Neural crest cell (in vitro differentiated cells): Measurements from ENCODE around the gene SP140. TPM values are rescaled to one million over a fixed set of nuclear protein-coding genes. Genes with fewer than 3 reads are reported as not detected.

Experiments
- DNase-seq: peaks from one replicate; pipeline ENCODE4 v3.0.0; 2021; ENCODE audit warnings: low read depth, mixed read lengths, low spot score
- H3K27ac Mint-ChIP-seq: one replicate; pipeline ENCODE4 v1.8.0; 2021; ENCODE audit warnings: mild to moderate bottlenecking, mixed read lengths; ENCODE audit not compliant: unreplicated experiment
- H3K27me3 Mint-ChIP-seq: 2 replicates; pipeline ENCODE4 v1.8.0; 2021; ENCODE audit warnings: low read depth, mild to moderate bottlenecking, mixed read lengths
- H3K36me3 Mint-ChIP-seq: 2 replicates; pipeline ENCODE4 v1.8.0; 2021; ENCODE audit warnings: low read depth, mild to moderate bottlenecking, mixed read lengths
- H3K4me1 Mint-ChIP-seq: 2 replicates; pipeline ENCODE4 v1.8.0; 2021; ENCODE audit warnings: mixed read lengths
- H3K4me3 Mint-ChIP-seq: one replicate; pipeline ENCODE4 v1.8.0; 2021; ENCODE audit warnings: mild to moderate bottlenecking, mixed read lengths
- H3K9me3 Mint-ChIP-seq: 2 replicates; pipeline ENCODE4 v1.8.0; 2021; ENCODE audit warnings: mixed read lengths
- total RNA-seq: library from RNA; stranded (reverse); gene quantifications from 2 replicates; pipeline ENCODE4 v1.2.1, GENCODE V29; 2021
- TF ChIP-seq, protein P1 (sequence below): fragments of 200-600 bp; sonication (generic); conservative IDR thresholded peaks from 2 replicates; pipeline ENCODE4 v1.5.0; 2021; ENCODE audit warnings: antibody characterized with exemption, mild to moderate bottlenecking

The SP140 gene
- total RNA-seq, 1 donor from 2014 or later: not detected

GRCh38 chr2:230234845-230235244 lies 9.3 kb downstream of the SP140 start:
- TF ChIP-seq, protein P1, sequence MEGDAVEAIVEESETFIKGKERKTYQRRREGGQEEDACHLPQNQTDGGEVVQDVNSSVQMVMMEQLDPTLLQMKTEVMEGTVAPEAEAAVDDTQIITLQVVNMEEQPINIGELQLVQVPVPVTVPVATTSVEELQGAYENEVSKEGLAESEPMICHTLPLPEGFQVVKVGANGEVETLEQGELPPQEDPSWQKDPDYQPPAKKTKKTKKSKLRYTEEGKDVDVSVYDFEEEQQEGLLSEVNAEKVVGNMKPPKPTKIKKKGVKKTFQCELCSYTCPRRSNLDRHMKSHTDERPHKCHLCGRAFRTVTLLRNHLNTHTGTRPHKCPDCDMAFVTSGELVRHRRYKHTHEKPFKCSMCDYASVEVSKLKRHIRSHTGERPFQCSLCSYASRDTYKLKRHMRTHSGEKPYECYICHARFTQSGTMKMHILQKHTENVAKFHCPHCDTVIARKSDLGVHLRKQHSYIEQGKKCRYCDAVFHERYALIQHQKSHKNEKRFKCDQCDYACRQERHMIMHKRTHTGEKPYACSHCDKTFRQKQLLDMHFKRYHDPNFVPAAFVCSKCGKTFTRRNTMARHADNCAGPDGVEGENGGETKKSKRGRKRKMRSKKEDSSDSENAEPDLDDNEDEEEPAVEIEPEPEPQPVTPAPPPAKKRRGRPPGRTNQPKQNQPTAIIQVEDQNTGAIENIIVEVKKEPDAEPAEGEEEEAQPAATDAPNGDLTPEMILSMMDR: no peak
- Mint-ChIP-seq H3K4me3 (no peak overlapping the region), H3K4me1 (peaks cover 9% of the 10 kb centered on the region), H3K9me3 (peaks cover 9% of the 10 kb centered on the region), H3K36me3 (peaks cover 3% of the 10 kb centered on the region), H3K27me3 (no peaks in the 10 kb centered on the region), H3K27ac (no peak overlapping the region)
- DNase-seq: no peak

- Mint-ChIP-seq H3K27me3 (peaks cover 25% of the 10 kb centered on the region), H3K4me3 (no peak overlapping the region), H3K27ac (no peak overlapping the region), H3K9me3 (peaks cover 8% of the 10 kb centered on the region), H3K36me3 (peaks cover 2% of the 10 kb centered on the region), H3K4me1 (no peaks in the 10 kb centered on the region)
- DNase-seq: no peak
- TF ChIP-seq, protein P1: no peak
Observed at GRCh38 chr2:230244211-230244610, 18.7 kb downstream of the SP140 start.

- H3K4me1 Mint-ChIP-seq: no peaks in the 10 kb centered on the region
- H3K27ac Mint-ChIP-seq: no peak overlapping the region
- H3K4me3 Mint-ChIP-seq: no peak overlapping the region
- H3K36me3 Mint-ChIP-seq: no peaks in the 10 kb centered on the region
- H3K9me3 Mint-ChIP-seq: peaks cover 3% of the 10 kb centered on the region
- no peak for DNase-seq
- TF ChIP-seq, protein P1: no peak
- H3K27me3 Mint-ChIP-seq: peaks cover 26% of the 10 kb centered on the region
Observed at GRCh38 chr2:230246206-230246605, 20.7 kb downstream of the SP140 start.

DNA sequence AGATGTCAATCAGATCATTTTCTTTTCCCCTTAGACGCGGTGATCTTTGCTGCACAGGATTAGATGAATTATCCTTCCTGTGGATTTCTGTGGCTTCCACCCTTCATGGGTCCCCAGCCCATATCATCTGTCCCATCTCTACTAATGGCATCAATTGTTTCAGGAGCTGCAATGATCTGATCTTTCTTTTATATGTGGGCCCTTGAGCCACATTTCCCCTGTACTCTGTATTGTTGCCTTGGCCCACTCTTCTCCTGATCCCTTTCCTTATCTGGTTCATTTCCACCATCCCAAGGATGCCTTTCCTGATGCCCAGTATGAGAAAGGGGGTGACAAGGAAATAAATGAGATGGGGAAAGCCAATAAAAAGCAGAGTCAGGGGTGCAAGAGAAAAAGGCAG lies 24.7 kb downstream of the SP140 start:
- no peaks in the 10 kb centered on the region for H3K9me3 Mint-ChIP-seq
- H3K4me1 Mint-ChIP-seq: no peaks in the 10 kb centered on the region
- no peaks in the 10 kb centered on the region for H3K36me3 Mint-ChIP-seq
- H3K27me3 Mint-ChIP-seq: peaks cover 5% of the 10 kb centered on the region
- TF ChIP-seq, protein P1: no peak
- H3K4me3 Mint-ChIP-seq: no peak overlapping the region
- no peak for DNase-seq
- no peak overlapping the region for H3K27ac Mint-ChIP-seq

DNA sequence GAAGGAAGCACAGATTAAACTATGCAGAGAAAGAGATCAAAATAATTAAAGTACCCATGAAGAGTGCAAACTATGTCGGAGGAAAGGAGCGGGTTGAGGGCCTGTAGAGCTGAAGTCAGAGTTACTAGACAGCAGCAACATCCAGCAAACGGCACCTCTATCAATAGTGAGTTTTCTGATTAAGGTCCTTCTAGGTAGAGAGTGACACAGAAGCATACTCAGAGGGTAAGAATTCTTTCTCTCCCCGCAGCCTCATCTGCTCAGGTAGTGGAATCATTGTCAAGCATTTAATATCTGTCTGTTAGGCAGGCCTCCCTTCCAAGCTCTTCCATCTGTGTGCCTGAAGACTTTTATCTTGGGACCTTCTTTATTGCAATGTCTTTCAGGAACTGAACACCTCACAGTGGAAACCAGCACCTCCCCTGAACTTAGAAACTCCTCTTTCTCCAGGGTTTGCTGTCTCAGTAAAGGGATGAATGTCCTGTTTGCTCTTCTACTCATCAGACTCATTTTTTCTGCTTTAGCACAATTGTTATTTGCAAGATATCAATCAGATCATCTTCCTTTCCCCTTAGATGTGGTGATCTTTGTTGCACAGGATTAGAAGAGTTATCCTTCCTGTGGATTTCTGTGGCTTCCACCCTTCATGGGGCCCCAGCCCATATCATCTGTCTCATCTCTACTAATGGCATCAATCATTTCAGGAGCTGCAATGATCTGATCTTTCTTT lies 28.8 kb downstream of the SP140 start:
- no peak overlapping the region for H3K27ac Mint-ChIP-seq
- H3K36me3 Mint-ChIP-seq: no peaks in the 10 kb centered on the region
- no peak overlapping the region for H3K4me3 Mint-ChIP-seq
- no peaks in the 10 kb centered on the region for H3K9me3 Mint-ChIP-seq
- H3K27me3 Mint-ChIP-seq: peaks cover 5% of the 10 kb centered on the region
- DNase-seq: no peak
- peaks cover 6% of the 10 kb centered on the region for H3K4me1 Mint-ChIP-seq
- TF ChIP-seq, protein P1: no peak
